SH-SY5Y (cell line): ENCODE results near the gene FERMT2.

Source experiments
- GATA2 ChIP-seq: IDR thresholded peaks from 2 replicates; pipeline ENCODE4 v1.6.1; 2011; ENCODE audit warnings: mild to moderate bottlenecking, low read depth, low read length
- GATA3 ChIP-seq: IDR thresholded peaks from 2 replicates; pipeline ENCODE4 v1.6.1; 2011; ENCODE audit warnings: low read depth, mild to moderate bottlenecking, low read length, moderate library complexity

GRCh38 chr14:52954346-52955214 lies 3.7 kb upstream of the FERMT2 start:
- TF ChIP-seq GATA2 (no peak), GATA3 (no peak)
